H9 (cell line): ENCODE data around the gene NRG3. TPM values are rescaled to one million over a fixed set of nuclear protein-coding genes. Genes with fewer than 3 reads are reported as not detected.
A peak's percentile ranks its signal among the peaks of the same experiment; 100 is the strongest.

Experiments
- DNase-seq: peaks from one replicate; pipeline ENCODE4 v3.0.0-alpha.2; 2017
- H2AFZ ChIP-seq: one replicate; pipeline ENCODE4 v1.6.1; 2013; ENCODE audit warnings: mild to moderate bottlenecking, low read length, control low read depth, moderate library complexity
- H2AK5ac ChIP-seq: 2 replicates; pipeline ENCODE4 v1.6.1; 2013; ENCODE audit warnings: low read length, control low read depth, mixed read lengths; ENCODE audit not compliant: insufficient read length
- H2BK120ac ChIP-seq: one replicate; pipeline ENCODE4 v1.6.1; 2013; ENCODE audit warnings: low read depth, mild to moderate bottlenecking, low read length, control low read depth, inconsistent platforms; ENCODE audit not compliant: poor library complexity, severe bottlenecking
- H2BK12ac ChIP-seq: 2 replicates; pipeline ENCODE4 v1.6.1; 2013; ENCODE audit warnings: low read length, control low read depth, mixed read lengths, low read depth; ENCODE audit not compliant: insufficient read length
- H2BK15ac ChIP-seq: 2 replicates; pipeline ENCODE4 v1.6.1; 2013; ENCODE audit warnings: low read depth, low read length, control low read depth
- H2BK20ac ChIP-seq: one replicate; pipeline ENCODE4 v1.6.1; 2013; ENCODE audit warnings: low read depth, mild to moderate bottlenecking, low read length, control low read depth, inconsistent platforms; ENCODE audit not compliant: poor library complexity, severe bottlenecking
- H2BK5ac ChIP-seq: 2 replicates; pipeline ENCODE4 v1.6.1; 2013; ENCODE audit warnings: low read length, control low read depth, mixed read lengths; ENCODE audit not compliant: insufficient read length
- H3K14ac ChIP-seq: 2 replicates; pipeline ENCODE4 v1.6.1; 2013; ENCODE audit warnings: low read length, control low read depth; ENCODE audit not compliant: insufficient read depth
- H3K18ac ChIP-seq: 2 replicates; pipeline ENCODE4 v1.6.1; 2013; ENCODE audit warnings: low read depth, mild to moderate bottlenecking, mixed read lengths, low read length, control low read depth; ENCODE audit not compliant: insufficient read length
- H3K23ac ChIP-seq: 2 replicates; pipeline ENCODE4 v1.6.1; 2013; ENCODE audit warnings: low read length, control low read depth, mixed read lengths, low read depth; ENCODE audit not compliant: insufficient read length
- H3K23me2 ChIP-seq: 2 replicates; pipeline ENCODE4 v1.6.1; 2013; ENCODE audit warnings: low read depth, mild to moderate bottlenecking, mixed read lengths, low read length, control low read depth; ENCODE audit not compliant: insufficient read length, poor library complexity, severe bottlenecking
- H3K27ac ChIP-seq: 2 replicates; pipeline ENCODE4 v1.5.1; 2013; ENCODE audit warnings: low read length, control low read depth, mixed read lengths, low read depth; ENCODE audit not compliant: insufficient read length
- H3K27me3 ChIP-seq: 2 replicates; pipeline ENCODE4 v1.6.1; 2013; ENCODE audit warnings: low read length, control low read depth, inconsistent platforms; ENCODE audit not compliant: insufficient read depth
- H3K4ac ChIP-seq: 2 replicates; pipeline ENCODE4 v1.6.1; 2013; ENCODE audit warnings: low read depth, mild to moderate bottlenecking, control low read depth, inconsistent platforms, low read length, moderate library complexity
- H3K4me1 ChIP-seq: 2 replicates; pipeline ENCODE4 v1.6.1; 2013; ENCODE audit warnings: low read length, control low read depth, inconsistent platforms; ENCODE audit not compliant: insufficient read depth
- H3K4me2 ChIP-seq: 2 replicates; pipeline ENCODE4 v1.6.1; 2013; ENCODE audit warnings: low read length, control low read depth, mixed read lengths; ENCODE audit not compliant: insufficient read length, insufficient read depth
- H3K56ac ChIP-seq: 2 replicates; pipeline ENCODE4 v1.6.1; 2013; ENCODE audit warnings: low read depth, mild to moderate bottlenecking, mixed read lengths, low read length, control low read depth; ENCODE audit not compliant: insufficient read length
- H3K79me1 ChIP-seq: 2 replicates; pipeline ENCODE4 v1.6.1; 2013; ENCODE audit warnings: low read depth, mild to moderate bottlenecking, moderate library complexity, low read length, control low read depth, inconsistent platforms; ENCODE audit not compliant: insufficient read depth, poor library complexity, severe bottlenecking
- H3K79me2 ChIP-seq: 2 replicates; pipeline ENCODE4 v1.6.1; 2013; ENCODE audit warnings: low read length, control low read depth, inconsistent platforms; ENCODE audit not compliant: insufficient read depth
- H3K9ac ChIP-seq: 2 replicates; pipeline ENCODE4 v1.6.1; 2013; ENCODE audit warnings: low read length, control low read depth, mixed read lengths; ENCODE audit not compliant: insufficient read length; ENCODE audit errors: extremely low read depth
- H3K9me3 ChIP-seq: one replicate; pipeline ENCODE4 v1.6.1; 2013; ENCODE audit warnings: low read depth, low read length, inconsistent platforms; ENCODE audit not compliant: control insufficient read depth
- H3T11ph ChIP-seq: one replicate; pipeline ENCODE4 v1.6.1; 2013; ENCODE audit warnings: mild to moderate bottlenecking, low read length, control low read depth, inconsistent platforms
- H4K20me1 ChIP-seq: one replicate; pipeline ENCODE4 v1.6.1; 2013; ENCODE audit not compliant: control insufficient read depth, insufficient read length, insufficient read depth
- H4K5ac ChIP-seq: 2 replicates; pipeline ENCODE4 v1.6.1; 2013; ENCODE audit warnings: low read depth, mild to moderate bottlenecking, mixed read lengths, low read length, control low read depth; ENCODE audit not compliant: insufficient read length
- H4K8ac ChIP-seq: replicated peaks from 2 replicates; pipeline ENCODE4 v1.6.1; 2013; ENCODE audit warnings: low read length, control low read depth, mixed read lengths, low read depth; ENCODE audit not compliant: insufficient read length
- H4K91ac ChIP-seq: 2 replicates; pipeline ENCODE4 v1.6.1; 2013; ENCODE audit warnings: low read depth, mild to moderate bottlenecking, moderate library complexity, mixed read lengths, low read length, control low read depth; ENCODE audit not compliant: insufficient read length
- H3K27ac Mint-ChIP-seq, 3 experiments: 2 replicates in 2 of 3; 3 replicates in 1 of 3; pipeline ENCODE4 v1.8.0; 2020 to 2021; ENCODE audit warnings: mixed read lengths in 3 of 3, mild to moderate bottlenecking in 1 of 3, moderate library complexity in 1 of 3
- H3K27me3 Mint-ChIP-seq: 2 replicates; pipeline ENCODE4 v1.8.0; 2021; ENCODE audit warnings: low read depth, mild to moderate bottlenecking, moderate library complexity, mixed read lengths
- H3K36me3 Mint-ChIP-seq, 3 experiments: 2 replicates in 2 of 3; 3 replicates in 1 of 3; pipeline ENCODE4 v1.8.0; 2020 to 2021; ENCODE audit warnings: low read depth in 3 of 3, mixed read lengths in 3 of 3; ENCODE audit not compliant: insufficient read depth in 1 of 3
- H3K4me1 Mint-ChIP-seq, 2 experiments: 2 replicates each; pipeline ENCODE4 v1.8.0; 2020; ENCODE audit warnings: mixed read lengths in 2 of 2
- H3K4me3 Mint-ChIP-seq, 2 experiments: 2 replicates in 1 of 2; 3 replicates in 1 of 2; pipeline ENCODE4 v1.8.0; 2020 to 2021; ENCODE audit warnings: mild to moderate bottlenecking in 2 of 2, mixed read lengths in 2 of 2, moderate library complexity in 1 of 2
- H3K9me3 Mint-ChIP-seq, 2 experiments: 2 replicates in 1 of 2; 3 replicates in 1 of 2; pipeline ENCODE4 v1.8.0; 2020; ENCODE audit warnings: mild to moderate bottlenecking in 2 of 2, mixed read lengths in 2 of 2, moderate library complexity in 1 of 2
- total RNA-seq: library from RNA; stranded (reverse); gene quantifications from 2 replicates; pipeline ENCODE4 v1.2.1, GENCODE V29; 2021
- TF ChIP-seq, protein P1 (sequence below): fragments of 200-600 bp; sonication (generic); conservative IDR thresholded peaks from 3 replicates; pipeline ENCODE4 v1.8.0; 2021; ENCODE audit warnings: antibody characterized with exemption, mild to moderate bottlenecking

Gene NRG3
- total RNA-seq, 1 experiment from 2014 or later, result 1.6 TPM

GRCh38 chr10:81866753-81867152 lies 8.2 kb upstream of the NRG3 start:
- H3K23ac ChIP-seq, result no peak overlapping the region
- no peak overlapping the region for H3K9ac ChIP-seq
- H3K27ac ChIP-seq, result no peak overlapping the region
- TF ChIP-seq, protein P1, sequence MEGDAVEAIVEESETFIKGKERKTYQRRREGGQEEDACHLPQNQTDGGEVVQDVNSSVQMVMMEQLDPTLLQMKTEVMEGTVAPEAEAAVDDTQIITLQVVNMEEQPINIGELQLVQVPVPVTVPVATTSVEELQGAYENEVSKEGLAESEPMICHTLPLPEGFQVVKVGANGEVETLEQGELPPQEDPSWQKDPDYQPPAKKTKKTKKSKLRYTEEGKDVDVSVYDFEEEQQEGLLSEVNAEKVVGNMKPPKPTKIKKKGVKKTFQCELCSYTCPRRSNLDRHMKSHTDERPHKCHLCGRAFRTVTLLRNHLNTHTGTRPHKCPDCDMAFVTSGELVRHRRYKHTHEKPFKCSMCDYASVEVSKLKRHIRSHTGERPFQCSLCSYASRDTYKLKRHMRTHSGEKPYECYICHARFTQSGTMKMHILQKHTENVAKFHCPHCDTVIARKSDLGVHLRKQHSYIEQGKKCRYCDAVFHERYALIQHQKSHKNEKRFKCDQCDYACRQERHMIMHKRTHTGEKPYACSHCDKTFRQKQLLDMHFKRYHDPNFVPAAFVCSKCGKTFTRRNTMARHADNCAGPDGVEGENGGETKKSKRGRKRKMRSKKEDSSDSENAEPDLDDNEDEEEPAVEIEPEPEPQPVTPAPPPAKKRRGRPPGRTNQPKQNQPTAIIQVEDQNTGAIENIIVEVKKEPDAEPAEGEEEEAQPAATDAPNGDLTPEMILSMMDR, result no peak
- H2AFZ ChIP-seq, result no peak overlapping the region
- no peak overlapping the region for H2BK120ac ChIP-seq
- no peak overlapping the region for H3T11ph ChIP-seq
- H2BK20ac ChIP-seq, result no peak overlapping the region
- H3K4me2 ChIP-seq, result no peak overlapping the region
- H2BK12ac ChIP-seq, result no peak overlapping the region
- Mint-ChIP-seq H3K27me3 (peaks cover 13% of the 10 kb centered on the region), H3K27ac (peak overlapping the region in 1 of 3 experiments; percentile 88; a peak in 1 of 7 replicates), H3K4me1 (peaks cover 12 to 16% of the 10 kb centered on the region in 2 experiments), H3K4me3 (no peak overlapping the region), H3K9me3 (peaks cover 5 to 7% of the 10 kb centered on the region in 2 experiments; a peak in 4 of 5 replicates), H3K36me3 (peaks cover 0 to 7% (median 2%) of the 10 kb centered on the region in 3 experiments; a peak in 3 of 7 replicates)
- H3K56ac ChIP-seq, result no peak overlapping the region
- no peak overlapping the region for H4K5ac ChIP-seq
- no peaks in the 10 kb centered on the region for H3K79me2 ChIP-seq
- no peak overlapping the region for H4K91ac ChIP-seq
- H3K14ac ChIP-seq, result no peak overlapping the region
- H3K4me1 ChIP-seq, result no peaks in the 10 kb centered on the region
- H4K20me1 ChIP-seq, result no peaks in the 10 kb centered on the region
- no peak overlapping the region for H4K8ac ChIP-seq
- H2AK5ac ChIP-seq, result no peak overlapping the region
- no peaks in the 10 kb centered on the region for H3K79me1 ChIP-seq
- no peak overlapping the region for H3K18ac ChIP-seq
- DNase-seq, result no peak
- H3K23me2 ChIP-seq, result no peaks in the 10 kb centered on the region
- H3K4ac ChIP-seq, result no peak overlapping the region
- no peaks in the 10 kb centered on the region for H3K9me3 ChIP-seq
- H3K27me3 ChIP-seq, result no peaks in the 10 kb centered on the region
- no peak overlapping the region for H2BK15ac ChIP-seq
- H2BK5ac ChIP-seq, result no peak overlapping the region
